Breast epithelium (tissue), 3 donors: ENCODE results near the gene SEZ6L.

Source experiments
- POLR2A ChIP-seq: fragments of 450-650 bp; IDR thresholded peaks from one replicate; pipeline ENCODE4 v1.6.1; 2016; ENCODE audit warnings: antibody characterized with exemption, mild to moderate bottlenecking, moderate library complexity
- POLR2AphosphoS5 ChIP-seq, 3 donors: sonication (generic); formaldehyde crosslinking; IDR thresholded peaks; one replicate each; pipeline ENCODE4 v1.6.1; 2017; ENCODE audit warnings: antibody characterized with exemption in 3 of 3
- TF ChIP-seq, protein P1 (sequence below), 3 donors: fragments of 450-650 bp; IDR thresholded peaks; one replicate each; pipeline ENCODE4 v1.5.1; 2016 to 2017; ENCODE audit warnings: antibody characterized with exemption in 3 of 3, mild to moderate bottlenecking in 3 of 3, moderate library complexity in 3 of 3

- TF ChIP-seq POLR2A = no peak
- TF ChIP-seq, protein P1, sequence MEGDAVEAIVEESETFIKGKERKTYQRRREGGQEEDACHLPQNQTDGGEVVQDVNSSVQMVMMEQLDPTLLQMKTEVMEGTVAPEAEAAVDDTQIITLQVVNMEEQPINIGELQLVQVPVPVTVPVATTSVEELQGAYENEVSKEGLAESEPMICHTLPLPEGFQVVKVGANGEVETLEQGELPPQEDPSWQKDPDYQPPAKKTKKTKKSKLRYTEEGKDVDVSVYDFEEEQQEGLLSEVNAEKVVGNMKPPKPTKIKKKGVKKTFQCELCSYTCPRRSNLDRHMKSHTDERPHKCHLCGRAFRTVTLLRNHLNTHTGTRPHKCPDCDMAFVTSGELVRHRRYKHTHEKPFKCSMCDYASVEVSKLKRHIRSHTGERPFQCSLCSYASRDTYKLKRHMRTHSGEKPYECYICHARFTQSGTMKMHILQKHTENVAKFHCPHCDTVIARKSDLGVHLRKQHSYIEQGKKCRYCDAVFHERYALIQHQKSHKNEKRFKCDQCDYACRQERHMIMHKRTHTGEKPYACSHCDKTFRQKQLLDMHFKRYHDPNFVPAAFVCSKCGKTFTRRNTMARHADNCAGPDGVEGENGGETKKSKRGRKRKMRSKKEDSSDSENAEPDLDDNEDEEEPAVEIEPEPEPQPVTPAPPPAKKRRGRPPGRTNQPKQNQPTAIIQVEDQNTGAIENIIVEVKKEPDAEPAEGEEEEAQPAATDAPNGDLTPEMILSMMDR (IDR thresholded peaks at IDR 0.05) = no peak
- TF ChIP-seq POLR2AphosphoS5 (IDR thresholded peaks at IDR 0.05) = no peak
Observed at GRCh38 chr22:26336773-26337172, 167.5 kb downstream of the SEZ6L start.
